Measurements from ENCODE around the gene SAMD4A.

DNA sequence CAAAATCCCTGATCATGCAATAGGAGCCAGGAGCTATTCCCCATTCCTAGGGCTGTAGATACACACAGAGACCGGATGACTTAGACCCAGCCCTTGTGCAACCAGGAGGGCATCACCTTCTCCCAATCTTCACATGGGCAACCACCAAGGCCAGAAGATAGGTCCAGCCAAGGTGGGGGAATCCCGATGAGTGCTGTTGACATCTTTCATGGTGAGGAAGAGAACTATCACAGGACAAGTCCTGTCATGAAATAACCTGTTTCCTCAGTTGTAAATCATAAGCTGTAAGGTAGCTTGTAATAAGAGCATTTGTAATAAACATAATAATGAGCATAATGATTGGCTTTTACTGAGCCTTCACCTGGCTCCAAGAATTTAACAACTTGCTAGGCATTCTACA is 246.2 kb downstream of the SAMD4A start:
- no peak for TF ChIP-seq POLR2A (IDR thresholded peaks at IDR 0.05)
- TF ChIP-seq, protein P1, sequence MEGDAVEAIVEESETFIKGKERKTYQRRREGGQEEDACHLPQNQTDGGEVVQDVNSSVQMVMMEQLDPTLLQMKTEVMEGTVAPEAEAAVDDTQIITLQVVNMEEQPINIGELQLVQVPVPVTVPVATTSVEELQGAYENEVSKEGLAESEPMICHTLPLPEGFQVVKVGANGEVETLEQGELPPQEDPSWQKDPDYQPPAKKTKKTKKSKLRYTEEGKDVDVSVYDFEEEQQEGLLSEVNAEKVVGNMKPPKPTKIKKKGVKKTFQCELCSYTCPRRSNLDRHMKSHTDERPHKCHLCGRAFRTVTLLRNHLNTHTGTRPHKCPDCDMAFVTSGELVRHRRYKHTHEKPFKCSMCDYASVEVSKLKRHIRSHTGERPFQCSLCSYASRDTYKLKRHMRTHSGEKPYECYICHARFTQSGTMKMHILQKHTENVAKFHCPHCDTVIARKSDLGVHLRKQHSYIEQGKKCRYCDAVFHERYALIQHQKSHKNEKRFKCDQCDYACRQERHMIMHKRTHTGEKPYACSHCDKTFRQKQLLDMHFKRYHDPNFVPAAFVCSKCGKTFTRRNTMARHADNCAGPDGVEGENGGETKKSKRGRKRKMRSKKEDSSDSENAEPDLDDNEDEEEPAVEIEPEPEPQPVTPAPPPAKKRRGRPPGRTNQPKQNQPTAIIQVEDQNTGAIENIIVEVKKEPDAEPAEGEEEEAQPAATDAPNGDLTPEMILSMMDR (IDR thresholded peaks at IDR 0.05): no peak

All from esophagus squamous epithelium (tissue), 4 donors.